Muscle layer of colon (tissue), 2 donors: Measurements from ENCODE around the gene PPP4R1.

Experiments used
- H3K27ac ChIP-seq: one replicate; pipeline ENCODE4 v1.7.0; 2013; ENCODE audit warnings: low read depth, mild to moderate bottlenecking, low read length, moderate library complexity
- H3K27me3 ChIP-seq, 2 donors: one replicate each; pipeline ENCODE4 v1.7.0; 2013; ENCODE audit warnings: low read length in 2 of 2, mild to moderate bottlenecking in 2 of 2; ENCODE audit not compliant: insufficient read depth in 2 of 2, control insufficient read depth in 1 of 2
- H3K36me3 ChIP-seq: one replicate; pipeline ENCODE4 v1.7.0; 2013; ENCODE audit warnings: mild to moderate bottlenecking, low read length; ENCODE audit not compliant: insufficient read depth
- H3K4me1 ChIP-seq: one replicate; pipeline ENCODE4 v1.7.0; 2013; ENCODE audit warnings: mild to moderate bottlenecking, low read length; ENCODE audit not compliant: insufficient read depth
- H3K4me3 ChIP-seq, 2 donors: one replicate each; pipeline ENCODE4 v1.7.0; 2013; ENCODE audit warnings: low read length in 2 of 2, low read depth in 1 of 2, mild to moderate bottlenecking in 1 of 2, moderate library complexity in 1 of 2
- H3K9ac ChIP-seq: one replicate; pipeline ENCODE4 v1.7.0; 2013; ENCODE audit warnings: low read length
- H3K9me3 ChIP-seq: one replicate; pipeline ENCODE4 v1.7.0; 2013; ENCODE audit warnings: mild to moderate bottlenecking, low read length
- donor health status: abdominal sarcoma.
- donor health status: Adenocarcinoma of cecum.

Gene PPP4R1

GRCh38 chr18:9519399-9519798, 95.0 kb downstream of the PPP4R1 start:
- Histone ChIP-seq H3K4me3 (no peak overlapping the region), H3K27me3 (no peaks in the 10 kb centered on the region), H3K36me3 (peaks cover 9% of the 10 kb centered on the region), H3K9me3 (no peaks in the 10 kb centered on the region), H3K27ac (no peak overlapping the region), H3K9ac (no peak overlapping the region), H3K4me1 (no peaks in the 10 kb centered on the region)

GRCh38 chr18:9517869-9518268, 96.5 kb downstream of the PPP4R1 start:
- no peak overlapping the region for H3K9ac ChIP-seq
- no peak overlapping the region for H3K4me3 ChIP-seq
- peaks cover 7% of the 10 kb centered on the region for H3K36me3 ChIP-seq
- peaks cover 7% of the 10 kb centered on the region for H3K4me1 ChIP-seq
- H3K9me3 ChIP-seq: no peaks in the 10 kb centered on the region
- H3K27ac ChIP-seq: no peak overlapping the region
- H3K27me3 ChIP-seq: no peaks in the 10 kb centered on the region

- H3K9ac ChIP-seq: no peak overlapping the region
- H3K36me3 ChIP-seq: peaks cover 4% of the 10 kb centered on the region
These were observed 97.8 kb downstream of the PPP4R1 start for GRCh38 chr18:9516437-9517064.

GRCh38 chr18:9513971-9514512, 100.3 kb downstream of the PPP4R1 start:
- Histone ChIP-seq H3K4me1 (peaks cover 7% of the 10 kb centered on the region), H3K9me3 (no peaks in the 10 kb centered on the region), H3K36me3 (peaks cover 4% of the 10 kb centered on the region), H3K9ac (no peak overlapping the region), H3K27me3 (no peaks in the 10 kb centered on the region), H3K4me3 (no peak overlapping the region), H3K27ac (no peak overlapping the region)

More at GRCh38 chr18:9516437-9517064, 97.8 kb downstream of the PPP4R1 start:
- no peak overlapping the region for H3K4me3 ChIP-seq
- H3K27ac ChIP-seq: no peak overlapping the region
- H3K27me3 ChIP-seq: no peaks in the 10 kb centered on the region
- no peaks in the 10 kb centered on the region for H3K9me3 ChIP-seq
- peaks cover 7% of the 10 kb centered on the region for H3K4me1 ChIP-seq

- no peaks in the 10 kb centered on the region for H3K27me3 ChIP-seq
- no peak overlapping the region for H3K4me3 ChIP-seq
- H3K4me1 ChIP-seq: peaks cover 17% of the 10 kb centered on the region
- no peaks in the 10 kb centered on the region for H3K36me3 ChIP-seq
- H3K9ac ChIP-seq: no peak overlapping the region
- H3K9me3 ChIP-seq: no peaks in the 10 kb centered on the region
- H3K27ac ChIP-seq: no peak overlapping the region
These were observed 105.8 kb downstream of the PPP4R1 start for GRCh38 chr18:9508446-9509025.

- no peak overlapping the region for H3K9ac ChIP-seq
- peaks cover 17% of the 10 kb centered on the region for H3K4me1 ChIP-seq
- H3K27me3 ChIP-seq: no peaks in the 10 kb centered on the region
- H3K27ac ChIP-seq: no peak overlapping the region
- no peak overlapping the region for H3K4me3 ChIP-seq
- no peaks in the 10 kb centered on the region for H3K36me3 ChIP-seq
- H3K9me3 ChIP-seq: no peaks in the 10 kb centered on the region
These were observed 106.7 kb downstream of the PPP4R1 start for GRCh38 chr18:9507565-9508088.

- H3K9ac ChIP-seq: no peak overlapping the region
- H3K27me3 ChIP-seq: no peaks in the 10 kb centered on the region
- no peak overlapping the region for H3K27ac ChIP-seq
- peaks cover 17% of the 10 kb centered on the region for H3K4me1 ChIP-seq
- no peaks in the 10 kb centered on the region for H3K36me3 ChIP-seq
- H3K4me3 ChIP-seq: no peak overlapping the region
- H3K9me3 ChIP-seq: no peaks in the 10 kb centered on the region
These were observed 108.1 kb downstream of the PPP4R1 start for GRCh38 chr18:9506046-9506792.
